H7 (cell line): ENCODE measurements around the gene ONECUT3. TPM values are rescaled to one million over a fixed set of nuclear protein-coding genes. Genes with fewer than 3 reads are reported as not detected.

Experiments used
- DNase-seq: peaks from one replicate; pipeline ENCODE4 v3.0.0; 2012
- H3K27me3 ChIP-seq: 2 replicates; pipeline ENCODE4 v1.6.0; 2011; ENCODE audit warnings: mild to moderate bottlenecking, low read length; ENCODE audit not compliant: control insufficient read depth, insufficient read depth
- H3K36me3 ChIP-seq: replicated peaks from 2 replicates; pipeline ENCODE4 v1.5.1; 2011; ENCODE audit warnings: low read length; ENCODE audit not compliant: control insufficient read depth, insufficient read depth
- H3K4me3 ChIP-seq: 2 replicates; pipeline ENCODE4 v1.5.1; 2011; ENCODE audit warnings: low read depth, mild to moderate bottlenecking, control low read depth, low read length, moderate library complexity; ENCODE audit not compliant: insufficient read depth
- total RNA-seq: library from RNA; depleted of rRNA; stranded (reverse); fragments of >200 nt; shearing (Covaris generic); gene quantifications from 2 replicates; pipeline ENCODE4 v1.2.3, GENCODE V29; 2014

Gene ONECUT3
- total RNA-seq, 1 experiment from 2014 or later = not detected

DNA sequence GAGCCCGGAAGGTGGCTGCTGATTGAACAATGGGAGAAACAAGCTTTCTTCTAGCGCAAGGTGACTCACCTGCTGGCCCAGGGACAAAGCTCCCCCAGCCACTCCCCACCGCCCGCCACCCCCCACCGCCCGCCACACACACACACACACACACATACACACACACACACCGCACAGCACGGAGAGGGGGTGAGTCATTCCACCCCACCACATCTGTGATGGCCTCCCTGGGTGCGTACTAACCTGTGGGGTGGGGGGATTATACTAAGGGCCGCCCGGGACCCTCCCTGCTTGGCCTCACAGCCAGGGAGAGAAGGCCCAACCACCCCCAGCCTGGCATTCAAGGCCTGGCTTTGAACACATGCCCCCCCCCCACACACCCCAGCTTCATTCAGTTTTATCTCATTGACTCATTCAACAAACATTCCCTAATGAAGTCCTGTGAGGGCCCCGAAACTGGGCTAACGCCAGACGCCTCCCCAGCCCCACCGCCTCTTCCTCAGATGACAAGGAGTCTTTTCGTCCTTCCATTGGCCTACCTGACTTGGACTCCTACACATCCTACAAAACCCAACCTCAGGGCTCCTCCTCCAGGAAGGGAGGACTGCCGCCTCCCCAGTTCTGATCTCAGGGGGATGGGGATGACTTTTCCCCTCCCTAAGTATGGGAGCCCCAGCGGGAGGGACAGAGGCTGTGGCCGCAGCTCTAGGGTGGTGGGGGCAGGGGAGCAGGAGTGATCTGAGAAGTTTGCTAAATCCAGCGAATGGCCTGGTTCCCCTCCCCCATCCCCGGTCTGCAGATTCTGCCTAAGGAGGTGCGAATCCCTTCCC lies 5.8 kb upstream of the ONECUT3 start:
- no peaks in the 10 kb centered on the region for H3K36me3 ChIP-seq
- peak; percentile 89 for DNase-seq
- H3K4me3 ChIP-seq = peak overlapping the region; percentile 29
- H3K27me3 ChIP-seq = peaks cover 80% of the 10 kb centered on the region

DNA sequence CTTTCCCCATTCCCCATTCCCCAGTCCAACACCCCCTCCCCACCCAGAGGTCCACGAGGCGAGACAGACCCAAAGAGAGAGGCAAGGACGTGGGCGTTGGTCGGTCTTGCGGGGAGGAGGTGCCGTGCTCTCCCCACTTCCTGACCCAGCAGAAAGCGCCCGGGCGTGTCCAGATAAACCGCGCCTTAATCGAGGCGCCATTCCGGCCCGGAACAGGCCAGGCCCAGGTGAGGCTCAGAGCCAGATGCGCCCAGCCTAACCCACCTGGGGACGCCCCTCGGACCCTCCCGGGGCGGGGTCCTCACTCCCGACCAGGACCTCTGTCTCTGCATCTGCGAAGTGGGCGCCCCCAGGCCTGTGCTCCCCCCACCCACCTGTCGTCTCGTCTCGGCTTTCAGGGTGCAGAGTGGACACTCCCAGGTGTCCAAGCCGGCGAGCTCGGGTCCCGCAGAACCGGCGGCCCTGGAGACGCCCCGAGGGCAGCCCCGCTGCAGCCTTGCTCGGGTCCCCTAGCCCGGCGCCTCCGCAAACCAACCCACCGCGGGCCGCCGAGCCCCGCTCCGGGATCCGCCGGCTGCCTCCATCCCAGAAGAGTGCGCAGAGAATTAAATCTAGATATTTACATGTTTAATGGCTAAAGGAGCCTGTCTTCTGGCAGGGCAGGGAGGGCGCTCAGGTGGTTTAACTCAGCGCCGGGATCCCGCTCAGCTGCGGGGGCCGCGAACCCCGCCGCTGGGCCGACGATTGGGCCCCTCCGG lies 5.0 kb upstream of the ONECUT3 start:
- H3K36me3 ChIP-seq = no peaks in the 10 kb centered on the region
- peak; percentile 87 for DNase-seq
- peaks cover 86% of the 10 kb centered on the region for H3K27me3 ChIP-seq
- H3K4me3 ChIP-seq = peak overlapping the region; percentile 29

DNA sequence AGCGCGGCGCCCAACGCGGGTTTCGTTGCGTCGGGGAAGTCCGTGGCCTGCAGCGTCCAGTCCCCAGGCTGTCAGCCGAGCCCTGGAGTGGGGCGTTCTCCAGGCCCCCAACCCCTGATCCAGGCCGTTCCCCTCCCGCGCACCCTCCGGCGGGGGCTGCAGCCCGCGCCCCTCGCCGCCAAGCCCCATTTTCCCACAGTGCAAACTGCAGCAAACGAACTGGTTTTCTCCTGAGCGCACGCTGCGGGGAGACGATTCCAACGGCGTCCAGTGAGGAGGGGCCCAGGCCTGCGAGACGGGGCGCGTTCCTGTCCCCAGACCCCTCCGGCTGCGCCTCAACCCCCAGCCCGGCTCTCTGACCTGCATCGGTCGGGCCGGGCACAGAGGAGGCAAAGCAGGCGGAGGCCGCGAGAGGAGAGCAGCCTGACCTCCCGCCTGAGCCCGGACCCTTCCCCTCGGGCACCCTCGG lies 4.4 kb upstream of the ONECUT3 start:
- DNase-seq = peak; percentile 81
- H3K27me3 ChIP-seq = peaks cover 90% of the 10 kb centered on the region
- no peaks in the 10 kb centered on the region for H3K36me3 ChIP-seq
- no peak overlapping the region for H3K4me3 ChIP-seq

DNA sequence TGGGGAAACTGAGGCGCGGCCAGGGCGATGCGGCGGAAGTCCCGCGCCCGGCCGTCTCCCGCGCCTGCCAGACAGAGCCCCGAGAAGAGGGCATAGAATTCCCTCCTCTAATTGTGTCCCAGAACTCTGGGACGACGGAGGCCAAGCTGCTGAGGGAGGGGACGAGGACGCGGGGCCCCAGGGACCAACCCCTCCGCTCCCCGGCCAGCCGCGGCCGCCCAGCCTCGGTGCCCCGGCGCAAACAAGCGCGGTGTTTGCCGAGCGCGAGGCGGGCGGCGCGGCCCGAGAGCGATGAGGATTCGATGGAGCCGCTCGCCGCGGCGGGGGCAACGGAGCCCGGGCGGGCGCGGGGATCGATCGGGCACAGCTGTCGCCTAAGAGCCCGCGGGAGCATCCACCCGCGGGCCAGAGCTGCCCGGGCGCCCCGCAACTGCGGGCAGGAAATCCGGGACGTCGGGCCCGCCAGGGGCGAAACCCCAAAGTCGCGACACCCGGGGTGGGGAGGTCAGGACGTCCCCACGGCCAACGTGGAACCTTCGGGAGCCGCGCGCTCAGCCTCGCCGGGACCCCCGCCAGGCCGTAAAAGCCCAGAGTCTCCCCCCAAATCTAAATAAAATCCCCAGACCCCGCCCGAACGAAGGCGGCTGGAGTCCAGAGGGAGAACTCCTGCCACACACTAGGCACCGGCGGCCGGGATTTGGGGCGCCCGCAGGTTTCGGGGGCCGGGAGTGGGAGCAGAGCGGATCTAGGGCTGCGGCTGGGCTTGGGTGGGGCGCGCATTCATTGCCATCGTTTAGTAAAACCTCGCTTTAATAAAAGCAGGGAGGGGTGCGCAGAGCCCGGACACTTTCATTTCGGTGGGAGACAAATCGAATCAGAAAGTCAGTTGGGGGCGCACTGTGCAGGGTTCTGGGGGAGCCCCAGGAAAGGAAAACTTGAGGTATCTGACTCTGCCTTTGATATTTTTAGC lies 3.6 kb upstream of the ONECUT3 start:
- no peaks in the 10 kb centered on the region for H3K36me3 ChIP-seq
- no peak overlapping the region for H3K4me3 ChIP-seq
- peaks cover 92% of the 10 kb centered on the region for H3K27me3 ChIP-seq
- peak; percentile 83 for DNase-seq

DNA sequence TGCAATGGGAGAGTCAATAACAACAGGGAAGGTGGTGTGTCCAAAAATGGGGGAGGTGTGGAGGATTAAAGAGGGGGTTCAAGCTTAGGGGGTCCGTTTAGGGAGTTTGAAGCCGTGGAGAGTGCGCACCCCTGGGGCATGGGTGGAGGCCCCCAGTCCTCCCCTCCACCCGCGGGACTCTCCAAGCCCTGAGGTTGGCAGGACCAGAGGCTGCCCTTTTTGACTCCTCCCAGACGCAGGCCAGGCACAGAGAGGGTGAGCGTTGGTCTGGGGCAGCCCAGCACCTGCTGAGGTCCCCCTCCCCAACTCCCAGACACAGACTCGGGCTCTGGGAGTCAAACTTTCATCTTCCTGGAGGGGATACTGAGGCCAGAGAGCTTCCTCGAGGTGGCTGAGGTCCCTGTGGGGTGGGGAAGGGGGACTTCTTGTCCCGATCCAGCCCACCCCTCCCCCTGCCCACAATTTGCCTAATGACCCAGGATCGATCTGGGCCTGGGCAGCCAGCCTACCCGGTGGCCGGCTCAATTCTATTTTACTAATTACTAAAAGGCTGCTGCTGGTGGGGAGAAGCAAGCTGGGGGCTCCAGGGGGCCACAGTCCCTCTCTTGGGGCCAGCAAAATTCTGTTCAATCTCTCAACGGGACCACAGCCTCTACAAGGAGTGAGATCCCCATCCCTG lies 2.8 kb upstream of the ONECUT3 start:
- no peak overlapping the region for H3K4me3 ChIP-seq
- peak; percentile 57 for DNase-seq
- no peaks in the 10 kb centered on the region for H3K36me3 ChIP-seq
- peaks cover 92% of the 10 kb centered on the region for H3K27me3 ChIP-seq

DNA sequence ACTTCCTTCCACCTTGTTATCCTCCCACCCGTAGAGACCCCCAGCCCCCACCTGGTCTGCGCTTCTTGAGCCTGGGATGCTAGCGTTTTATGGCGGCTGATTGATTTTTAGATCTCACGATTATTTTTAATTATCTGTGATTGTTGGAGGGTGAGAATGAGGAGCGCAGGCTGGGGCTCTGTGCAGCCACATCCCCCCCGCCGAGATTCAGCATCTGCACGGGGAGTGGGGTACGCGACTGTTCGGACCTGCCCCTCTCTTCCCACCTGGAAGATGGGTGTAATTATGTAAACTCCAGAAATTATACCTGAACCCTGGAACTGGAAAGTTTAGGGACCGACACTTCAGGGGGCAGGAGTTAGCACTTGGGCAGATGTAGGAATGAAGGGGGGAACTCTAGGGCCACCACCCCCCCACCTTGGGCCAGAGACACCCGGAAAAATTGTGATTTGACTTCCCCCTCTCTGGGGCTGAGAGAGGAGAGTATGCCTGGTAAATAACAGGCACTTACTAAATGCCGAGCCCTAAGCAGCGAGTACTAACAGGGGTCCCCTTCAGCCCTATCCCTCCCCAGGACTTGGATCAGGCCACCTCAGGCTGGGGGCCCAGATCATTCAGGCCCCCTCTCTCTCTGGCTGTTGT lies 1.8 kb upstream of the ONECUT3 start:
- Histone ChIP-seq H3K4me3 (no peak overlapping the region), H3K27me3 (peaks cover 97% of the 10 kb centered on the region), H3K36me3 (no peaks in the 10 kb centered on the region)
- peak; percentile 55 for DNase-seq

DNA sequence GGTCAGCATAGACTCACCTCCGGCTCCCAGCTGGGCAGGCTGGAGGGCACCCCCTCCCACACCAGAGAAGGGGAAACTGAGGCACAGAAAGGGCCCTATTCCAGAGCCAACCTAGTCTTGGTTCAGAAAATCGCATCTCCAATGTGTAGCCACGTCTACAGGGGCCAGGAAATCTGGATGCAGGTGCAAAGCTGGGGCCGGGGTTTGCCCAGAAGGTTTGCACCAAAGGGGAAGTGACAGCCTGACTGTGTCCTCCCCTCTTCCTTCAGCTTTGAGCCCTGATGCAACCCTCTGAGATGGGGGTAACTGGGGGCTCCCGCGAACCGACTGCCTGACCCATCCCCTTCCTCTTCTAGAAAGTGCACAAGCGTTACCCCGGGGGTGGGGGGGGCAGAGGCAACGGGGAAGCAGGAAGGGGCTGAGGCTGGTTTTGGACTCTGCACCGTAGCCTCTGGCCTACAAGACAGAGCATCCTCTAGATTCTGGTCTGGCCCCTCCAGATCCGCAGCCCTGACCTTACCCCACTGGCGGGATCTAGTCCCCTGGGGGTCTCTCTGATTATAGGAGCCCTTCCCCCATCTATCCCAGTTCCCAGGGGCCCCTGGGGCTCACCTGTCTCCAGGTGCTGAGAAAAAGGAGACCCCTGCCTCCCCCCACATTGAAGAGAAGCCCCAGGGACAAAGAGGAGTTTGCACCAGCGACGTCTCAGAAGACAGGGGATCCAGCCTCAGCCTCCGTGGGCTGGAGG lies 1.1 kb upstream of the ONECUT3 start:
- Histone ChIP-seq H3K36me3 (no peaks in the 10 kb centered on the region), H3K27me3 (peaks cover 97% of the 10 kb centered on the region), H3K4me3 (no peak overlapping the region)
- peak; percentile 66 for DNase-seq

DNA sequence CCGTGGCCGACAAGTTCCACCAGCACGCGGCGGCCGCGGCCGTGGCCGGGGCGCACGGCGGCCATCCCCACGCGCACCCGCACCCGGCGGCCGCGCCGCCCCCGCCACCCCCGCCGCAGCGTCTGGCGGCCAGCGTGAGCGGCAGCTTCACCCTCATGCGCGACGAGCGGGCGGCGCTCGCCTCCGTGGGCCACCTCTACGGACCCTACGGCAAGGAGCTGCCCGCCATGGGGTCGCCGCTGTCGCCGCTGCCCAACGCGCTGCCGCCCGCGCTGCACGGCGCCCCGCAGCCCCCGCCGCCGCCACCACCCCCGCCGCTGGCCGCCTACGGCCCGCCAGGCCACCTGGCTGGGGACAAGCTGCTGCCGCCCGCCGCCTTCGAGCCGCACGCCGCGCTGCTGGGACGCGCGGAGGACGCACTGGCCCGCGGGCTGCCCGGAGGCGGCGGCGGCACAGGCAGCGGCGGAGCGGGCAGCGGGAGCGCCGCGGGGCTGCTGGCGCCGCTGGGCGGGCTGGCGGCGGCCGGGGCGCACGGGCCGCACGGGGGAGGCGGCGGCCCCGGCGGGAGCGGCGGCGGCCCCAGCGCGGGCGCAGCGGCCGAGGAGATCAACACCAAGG lies 821 bp downstream of the ONECUT3 start:
- H3K4me3 ChIP-seq = no peak overlapping the region
- no peaks in the 10 kb centered on the region for H3K36me3 ChIP-seq
- peak; percentile 79 for DNase-seq
- peaks cover 97% of the 10 kb centered on the region for H3K27me3 ChIP-seq

DNA sequence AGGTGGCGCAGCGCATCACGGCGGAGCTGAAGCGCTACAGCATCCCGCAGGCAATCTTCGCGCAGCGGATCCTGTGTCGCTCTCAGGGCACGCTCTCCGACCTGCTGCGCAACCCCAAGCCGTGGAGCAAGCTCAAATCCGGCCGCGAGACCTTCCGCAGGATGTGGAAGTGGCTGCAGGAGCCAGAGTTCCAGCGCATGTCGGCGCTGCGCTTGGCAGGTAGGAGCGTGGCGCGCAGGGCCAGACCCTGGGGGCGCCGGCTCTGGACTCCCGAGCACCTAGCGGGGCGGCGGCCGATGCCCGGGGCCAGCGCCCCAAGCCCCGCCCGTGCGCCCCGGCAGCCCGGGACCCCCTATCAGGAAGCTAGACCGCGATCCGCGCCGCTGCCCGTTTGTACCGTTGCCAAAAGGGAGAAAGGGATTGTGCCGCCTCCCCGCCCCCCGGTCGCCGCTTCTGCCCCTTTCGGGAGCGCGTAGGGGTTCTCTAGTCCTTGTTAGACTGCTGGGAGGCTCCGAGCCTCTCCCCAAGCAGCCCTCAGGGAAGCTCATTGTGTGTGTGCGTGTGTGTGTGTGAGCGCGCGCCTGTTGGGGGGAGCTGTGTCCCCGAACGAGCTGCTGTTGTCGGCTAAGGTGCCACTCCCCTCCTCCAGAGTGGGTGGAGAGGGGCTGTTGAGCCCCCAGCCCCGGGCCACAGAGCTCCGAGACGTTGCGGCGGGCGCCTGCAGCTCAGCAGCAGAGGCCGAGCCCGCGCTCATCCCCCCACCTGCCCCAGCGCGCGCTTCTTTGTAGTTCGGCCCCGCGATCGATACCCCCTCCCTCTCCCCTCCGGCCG lies 1.5 kb downstream of the ONECUT3 start:
- Histone ChIP-seq H3K27me3 (peaks cover 97% of the 10 kb centered on the region), H3K4me3 (peak overlapping the region; percentile 8; the same call in 1 of the 2 replicates), H3K36me3 (no peaks in the 10 kb centered on the region)
- peak; percentile 83 for DNase-seq

DNA sequence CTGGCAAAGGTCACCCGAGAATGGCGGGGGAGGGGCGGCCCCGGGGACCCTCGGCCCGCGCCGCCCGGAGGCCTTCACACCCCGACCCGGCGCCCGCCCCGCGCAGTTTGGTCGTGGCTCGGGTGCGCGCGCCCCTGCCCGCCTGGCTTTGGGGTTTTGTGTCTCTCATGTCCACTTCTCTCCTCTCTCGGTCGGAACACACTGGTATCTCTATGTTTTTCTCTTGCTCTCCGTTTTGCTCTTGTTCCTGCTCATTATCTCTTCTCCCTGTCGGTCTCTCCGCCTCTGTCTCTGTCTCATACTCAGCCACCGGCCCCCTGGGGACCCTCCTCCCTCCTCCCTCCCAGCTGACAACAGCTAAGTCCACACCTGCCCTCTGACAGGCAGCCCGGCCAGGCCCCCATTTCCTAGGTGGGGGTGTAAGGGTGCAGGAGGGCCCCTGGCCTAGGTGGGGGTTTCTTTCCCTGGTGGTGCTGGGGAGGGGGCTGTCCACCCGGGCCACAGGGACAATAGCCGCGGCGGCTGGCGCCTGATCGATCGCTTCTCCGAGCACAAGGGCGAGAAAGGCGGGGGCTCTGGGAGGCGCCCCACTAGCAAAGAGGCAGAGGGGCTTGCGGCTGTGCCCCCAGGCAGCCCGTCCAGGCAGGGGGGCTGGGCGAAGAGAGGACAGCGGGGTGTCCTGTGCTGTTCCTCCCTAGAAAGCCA lies 2.3 kb downstream of the ONECUT3 start:
- H3K27me3 ChIP-seq = peaks cover 97% of the 10 kb centered on the region
- DNase-seq = peak; percentile 78
- H3K36me3 ChIP-seq = no peaks in the 10 kb centered on the region
- H3K4me3 ChIP-seq = no peak overlapping the region

DNA sequence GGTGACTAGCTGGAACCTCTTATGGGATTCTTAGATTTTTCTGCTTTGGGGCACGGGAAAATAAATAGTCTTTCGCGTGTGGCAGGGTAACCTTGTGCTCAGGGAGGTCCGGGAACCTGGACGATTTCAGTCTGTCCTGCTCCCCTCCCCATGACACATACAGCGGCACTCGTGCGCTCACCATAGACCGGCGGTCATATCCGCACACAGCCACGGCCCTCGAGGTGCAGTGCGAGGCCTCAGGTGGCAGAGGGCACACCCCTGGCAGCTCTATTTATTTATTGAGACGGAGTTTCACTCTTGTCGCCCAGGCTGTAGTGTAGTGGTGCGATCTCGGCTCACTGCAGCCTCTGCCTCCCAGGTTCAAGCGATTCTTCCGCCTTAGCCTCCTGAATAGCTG lies 3.0 kb downstream of the ONECUT3 start:
- Histone ChIP-seq H3K4me3 (no peak overlapping the region), H3K27me3 (peaks cover 97% of the 10 kb centered on the region), H3K36me3 (no peaks in the 10 kb centered on the region)
- DNase-seq = peak; percentile 69
